ENCODE measurements around the gene ADD3.

The ADD3 gene

GRCh38 chr10:110094786-110095185, 87.0 kb downstream of the ADD3 start:
- Histone ChIP-seq H3K9me3 (ENCODE audit: insufficient read depth, low read depth, low read length) (no peaks in the 10 kb centered on the region), H3K4me1 (ENCODE audit: insufficient read depth, low read length, poor library complexity, severe bottlenecking) (peaks cover 15% of the 10 kb centered on the region), H3K27me3 (ENCODE audit: insufficient read depth, low read length, poor library complexity, severe bottlenecking) (no peaks in the 10 kb centered on the region), H4K20me1 (ENCODE audit: insufficient read depth, low read length, poor library complexity, severe bottlenecking) (no peaks in the 10 kb centered on the region), H3K4me3 (ENCODE audit: low read length, poor library complexity, severe bottlenecking) (no peak overlapping the region), H3K9me2 (replicated peaks; ENCODE audit: low read depth, low read length) (no peaks in the 10 kb centered on the region), H3K9ac (ENCODE audit: low read depth, low read length, poor library complexity, severe bottlenecking) (no peak overlapping the region), H3K36me3 (ENCODE audit: insufficient read depth, low read length) (no peaks in the 10 kb centered on the region), H3K79me2 (ENCODE audit: insufficient read depth, low read length) (peaks cover 68% of the 10 kb centered on the region), H3F3A (ENCODE audit: low read depth) (no peaks in the 10 kb centered on the region), H2AFZ (ENCODE audit: low read length) (no peak overlapping the region), H3K4me2 (ENCODE audit: low read depth, low read length, poor library complexity, severe bottlenecking) (no peak overlapping the region)
- TF ChIP-seq CTCF (conservative IDR thresholded peaks at IDR 0.05; ENCODE audit: low read length): no peak
- no peak for TF ChIP-seq EZH2phosphoT487 (IDR thresholded peaks at IDR 0.05; ENCODE audit: borderline replicate concordance)

- Histone ChIP-seq H3K4me1 (ENCODE audit: insufficient read depth, low read length, poor library complexity, severe bottlenecking) (no peaks in the 10 kb centered on the region), H3K9me2 (replicated peaks; ENCODE audit: low read depth, low read length) (no peaks in the 10 kb centered on the region), H3K9me3 (ENCODE audit: insufficient read depth, low read depth, low read length) (no peaks in the 10 kb centered on the region), H3K27me3 (ENCODE audit: insufficient read depth, low read length, poor library complexity, severe bottlenecking) (no peaks in the 10 kb centered on the region), H3K79me2 (ENCODE audit: insufficient read depth, low read length) (peaks cover 38% of the 10 kb centered on the region), H3F3A (ENCODE audit: low read depth) (no peaks in the 10 kb centered on the region), H2AFZ (ENCODE audit: low read length) (no peak overlapping the region), H3K4me2 (ENCODE audit: low read depth, low read length, poor library complexity, severe bottlenecking) (no peak overlapping the region), H3K4me3 (ENCODE audit: low read length, poor library complexity, severe bottlenecking) (no peak overlapping the region), H3K36me3 (ENCODE audit: insufficient read depth, low read length) (peaks cover 50% of the 10 kb centered on the region), H3K9ac (ENCODE audit: low read depth, low read length, poor library complexity, severe bottlenecking) (no peak overlapping the region), H4K20me1 (ENCODE audit: insufficient read depth, low read length, poor library complexity, severe bottlenecking) (no peaks in the 10 kb centered on the region)
- TF ChIP-seq EZH2phosphoT487 (IDR thresholded peaks at IDR 0.05; ENCODE audit: borderline replicate concordance): no peak
- no peak for TF ChIP-seq CTCF (conservative IDR thresholded peaks at IDR 0.05; ENCODE audit: low read length)
Measured at GRCh38 chr10:110101464-110102144, 93.8 kb downstream of the ADD3 start.

- no peak for TF ChIP-seq CTCF (conservative IDR thresholded peaks at IDR 0.05; ENCODE audit: low read length)
- no peak for TF ChIP-seq EZH2phosphoT487 (IDR thresholded peaks at IDR 0.05; ENCODE audit: borderline replicate concordance)
- peaks cover 66% of the 10 kb centered on the region for H3K36me3 ChIP-seq (ENCODE audit: insufficient read depth, low read length)
- H3F3A ChIP-seq (ENCODE audit: low read depth): no peaks in the 10 kb centered on the region
- H3K9ac ChIP-seq (ENCODE audit: low read depth, low read length, poor library complexity, severe bottlenecking): no peak overlapping the region
- peaks cover 19% of the 10 kb centered on the region; the same call in 1 of the 2 replicates for H3K79me2 ChIP-seq (ENCODE audit: insufficient read depth, low read length)
- no peaks in the 10 kb centered on the region for H4K20me1 ChIP-seq (ENCODE audit: insufficient read depth, low read length, poor library complexity, severe bottlenecking)
- H3K4me3 ChIP-seq (ENCODE audit: low read length, poor library complexity, severe bottlenecking): no peak overlapping the region
- no peaks in the 10 kb centered on the region for H3K9me3 ChIP-seq (ENCODE audit: insufficient read depth, low read depth, low read length)
- no peak overlapping the region for H3K4me2 ChIP-seq (ENCODE audit: low read depth, low read length, poor library complexity, severe bottlenecking)
- no peak overlapping the region for H2AFZ ChIP-seq (ENCODE audit: low read length)
- no peaks in the 10 kb centered on the region for H3K9me2 ChIP-seq (replicated peaks; ENCODE audit: low read depth, low read length)
- no peaks in the 10 kb centered on the region for H3K27me3 ChIP-seq (ENCODE audit: insufficient read depth, low read length, poor library complexity, severe bottlenecking)
- H3K4me1 ChIP-seq (ENCODE audit: insufficient read depth, low read length, poor library complexity, severe bottlenecking): no peaks in the 10 kb centered on the region
Measured at GRCh38 chr10:110103921-110104461, 96.2 kb downstream of the ADD3 start.
